Gastrocnemius medialis (tissue), 4 donors: Measurements from ENCODE around the gene GPC6.

Experiments
- POLR2A ChIP-seq, 2 donors: fragments of 450-650 bp; IDR thresholded peaks; one replicate each; pipeline ENCODE4 v1.6.1; 2017; ENCODE audit warnings: antibody characterized with exemption in 2 of 2, mild to moderate bottlenecking in 2 of 2, moderate library complexity in 2 of 2
- TF ChIP-seq, protein P1 (sequence below), 5 experiments: fragments of 450-650 bp in 3 of 5; fragments of 200-600 bp in 2 of 5; sonication (generic) in 2 of 5; IDR thresholded peaks in 4 of 5; conservative IDR thresholded peaks in 1 of 5; 1 replicate in 4 of 5; 2 replicates in 1 of 5; pipeline ENCODE4 v1.5.1; 2016 to 2019; ENCODE audit warnings: antibody characterized with exemption in 5 of 5, mild to moderate bottlenecking in 3 of 5, moderate library complexity in 3 of 5

DNA sequence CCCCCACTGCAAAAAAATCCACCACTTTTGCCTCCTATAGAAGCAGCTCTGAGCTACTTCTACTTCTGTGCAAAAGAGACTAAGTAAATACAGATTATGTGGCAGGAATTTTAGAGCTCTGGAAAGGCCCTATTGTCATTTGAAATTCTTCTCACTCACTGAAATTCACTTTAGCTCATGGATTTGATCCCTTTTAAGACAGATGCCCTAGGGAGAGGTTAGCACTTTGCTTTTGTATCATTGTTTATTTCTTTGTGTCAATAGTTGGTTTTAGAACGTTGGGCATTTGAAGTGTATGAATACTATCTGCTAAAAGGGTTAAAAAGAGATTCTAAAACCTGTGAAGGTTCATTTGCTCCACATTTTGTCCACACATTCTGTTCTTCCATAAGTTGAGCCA is 528.7 kb downstream of the GPC6 start:
- TF ChIP-seq, protein P1, sequence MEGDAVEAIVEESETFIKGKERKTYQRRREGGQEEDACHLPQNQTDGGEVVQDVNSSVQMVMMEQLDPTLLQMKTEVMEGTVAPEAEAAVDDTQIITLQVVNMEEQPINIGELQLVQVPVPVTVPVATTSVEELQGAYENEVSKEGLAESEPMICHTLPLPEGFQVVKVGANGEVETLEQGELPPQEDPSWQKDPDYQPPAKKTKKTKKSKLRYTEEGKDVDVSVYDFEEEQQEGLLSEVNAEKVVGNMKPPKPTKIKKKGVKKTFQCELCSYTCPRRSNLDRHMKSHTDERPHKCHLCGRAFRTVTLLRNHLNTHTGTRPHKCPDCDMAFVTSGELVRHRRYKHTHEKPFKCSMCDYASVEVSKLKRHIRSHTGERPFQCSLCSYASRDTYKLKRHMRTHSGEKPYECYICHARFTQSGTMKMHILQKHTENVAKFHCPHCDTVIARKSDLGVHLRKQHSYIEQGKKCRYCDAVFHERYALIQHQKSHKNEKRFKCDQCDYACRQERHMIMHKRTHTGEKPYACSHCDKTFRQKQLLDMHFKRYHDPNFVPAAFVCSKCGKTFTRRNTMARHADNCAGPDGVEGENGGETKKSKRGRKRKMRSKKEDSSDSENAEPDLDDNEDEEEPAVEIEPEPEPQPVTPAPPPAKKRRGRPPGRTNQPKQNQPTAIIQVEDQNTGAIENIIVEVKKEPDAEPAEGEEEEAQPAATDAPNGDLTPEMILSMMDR (IDR thresholded peaks at IDR 0.05 in 4 of 5, conservative IDR thresholded peaks at IDR 0.05 in 1 of 5), result no peak
- no peak for TF ChIP-seq POLR2A (IDR thresholded peaks at IDR 0.05)
